Epithelial cell of proximal tubule (primary cell): ENCODE data around the gene LZTS2. TPM values are rescaled to one million over a fixed set of nuclear protein-coding genes. Genes with fewer than 3 reads are reported as not detected.

Experiments used
- DNase-seq: peaks from one replicate; pipeline ENCODE4 v3.0.0-alpha.2; 2011; ENCODE audit warnings: low read depth
- H3K4me3 ChIP-seq: 2 replicates; pipeline ENCODE4 v1.5.1; 2011; ENCODE audit warnings: low read depth, mild to moderate bottlenecking, low read length
- total RNA-seq: library from RNA; depleted of rRNA; stranded (reverse); fragments of >200 nt; gene quantifications from 2 replicates; pipeline ENCODE4 v1.2.3, GENCODE V29; 2015
- TF ChIP-seq, protein P1 (sequence below): conservative IDR thresholded peaks from 2 replicates; pipeline ENCODE4 v1.5.1; 2012; ENCODE audit warnings: low read depth, mild to moderate bottlenecking, low read length

Gene LZTS2
- total RNA-seq, 1 donor from 2014 or later, result 81.0 TPM

DNA sequence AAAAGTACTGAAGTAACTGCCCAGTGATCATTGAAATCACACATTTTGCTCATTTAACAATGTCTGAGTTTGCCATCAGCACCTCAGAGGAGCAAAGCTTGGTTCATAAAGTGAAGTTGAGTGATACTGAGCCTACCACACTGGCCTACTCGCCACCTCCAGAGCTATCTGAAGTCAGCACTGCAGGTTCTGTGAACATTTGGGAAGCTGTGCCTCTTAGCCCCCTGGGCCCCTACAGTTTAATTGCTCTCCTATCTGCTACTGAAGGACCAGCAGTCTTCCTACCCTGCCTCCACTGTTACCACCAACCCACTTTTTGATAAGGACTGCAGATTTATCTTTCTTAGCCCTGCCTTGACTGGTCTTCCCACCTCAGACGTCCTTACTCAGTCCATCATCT is 32.3 kb upstream of the LZTS2 start:
- no peak for DNase-seq
- no peak overlapping the region for H3K4me3 ChIP-seq
- TF ChIP-seq, protein P1, sequence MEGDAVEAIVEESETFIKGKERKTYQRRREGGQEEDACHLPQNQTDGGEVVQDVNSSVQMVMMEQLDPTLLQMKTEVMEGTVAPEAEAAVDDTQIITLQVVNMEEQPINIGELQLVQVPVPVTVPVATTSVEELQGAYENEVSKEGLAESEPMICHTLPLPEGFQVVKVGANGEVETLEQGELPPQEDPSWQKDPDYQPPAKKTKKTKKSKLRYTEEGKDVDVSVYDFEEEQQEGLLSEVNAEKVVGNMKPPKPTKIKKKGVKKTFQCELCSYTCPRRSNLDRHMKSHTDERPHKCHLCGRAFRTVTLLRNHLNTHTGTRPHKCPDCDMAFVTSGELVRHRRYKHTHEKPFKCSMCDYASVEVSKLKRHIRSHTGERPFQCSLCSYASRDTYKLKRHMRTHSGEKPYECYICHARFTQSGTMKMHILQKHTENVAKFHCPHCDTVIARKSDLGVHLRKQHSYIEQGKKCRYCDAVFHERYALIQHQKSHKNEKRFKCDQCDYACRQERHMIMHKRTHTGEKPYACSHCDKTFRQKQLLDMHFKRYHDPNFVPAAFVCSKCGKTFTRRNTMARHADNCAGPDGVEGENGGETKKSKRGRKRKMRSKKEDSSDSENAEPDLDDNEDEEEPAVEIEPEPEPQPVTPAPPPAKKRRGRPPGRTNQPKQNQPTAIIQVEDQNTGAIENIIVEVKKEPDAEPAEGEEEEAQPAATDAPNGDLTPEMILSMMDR, result no peak

DNA sequence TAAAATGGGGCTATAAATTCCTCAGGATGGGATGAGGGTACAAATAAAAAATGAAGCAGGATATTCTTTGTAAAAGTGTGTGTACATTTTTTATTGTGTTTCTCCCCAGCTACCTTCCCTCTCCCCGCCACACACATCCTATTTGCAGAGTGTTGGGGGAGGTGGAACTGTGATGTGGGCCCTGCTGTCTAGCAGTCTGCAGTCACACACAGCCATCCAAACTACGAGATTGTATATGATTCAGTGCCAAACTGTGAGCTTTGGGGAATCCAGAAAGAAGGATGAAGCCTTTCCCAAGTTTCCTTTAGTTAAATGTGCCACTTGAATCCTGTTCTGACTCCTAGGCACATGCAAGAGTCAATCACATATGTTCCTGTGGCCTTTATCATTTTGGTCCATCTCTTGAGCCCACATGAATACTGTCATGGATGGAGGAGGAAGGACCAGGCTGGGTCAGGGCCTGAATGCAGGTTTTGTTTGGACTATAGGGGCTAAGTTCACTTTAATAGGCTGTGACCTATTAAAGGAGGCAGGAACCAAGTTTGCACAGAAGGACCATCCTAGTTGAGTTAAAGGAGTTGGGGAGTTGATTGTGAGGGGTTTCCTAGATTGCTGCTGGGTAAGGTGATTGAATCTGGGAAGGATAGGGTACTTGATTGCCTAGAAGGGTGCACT is 31.4 kb upstream of the LZTS2 start:
- DNase-seq, result no peak
- TF ChIP-seq, protein P1, result no peak
- H3K4me3 ChIP-seq, result peak overlapping the region; percentile 75

DNA sequence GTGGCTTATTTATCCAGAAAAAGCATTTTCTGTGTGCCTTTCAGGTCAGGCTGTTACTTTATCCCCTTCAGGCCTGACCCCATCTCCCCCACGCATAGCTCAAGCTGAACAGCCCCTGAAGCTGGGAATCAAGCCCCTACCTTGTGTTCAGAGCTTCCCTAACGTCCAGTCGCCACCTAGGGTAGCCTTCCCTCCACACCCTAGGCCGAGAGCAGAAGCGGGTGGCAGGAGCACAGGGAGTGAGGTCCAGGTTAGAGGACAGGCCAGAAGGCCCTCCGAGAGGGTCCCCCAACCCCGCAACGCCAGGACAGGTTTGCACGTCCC is 30.8 kb upstream of the LZTS2 start:
- DNase-seq, result no peak
- TF ChIP-seq, protein P1, result no peak
- H3K4me3 ChIP-seq, result peak overlapping the region; percentile 75

DNA sequence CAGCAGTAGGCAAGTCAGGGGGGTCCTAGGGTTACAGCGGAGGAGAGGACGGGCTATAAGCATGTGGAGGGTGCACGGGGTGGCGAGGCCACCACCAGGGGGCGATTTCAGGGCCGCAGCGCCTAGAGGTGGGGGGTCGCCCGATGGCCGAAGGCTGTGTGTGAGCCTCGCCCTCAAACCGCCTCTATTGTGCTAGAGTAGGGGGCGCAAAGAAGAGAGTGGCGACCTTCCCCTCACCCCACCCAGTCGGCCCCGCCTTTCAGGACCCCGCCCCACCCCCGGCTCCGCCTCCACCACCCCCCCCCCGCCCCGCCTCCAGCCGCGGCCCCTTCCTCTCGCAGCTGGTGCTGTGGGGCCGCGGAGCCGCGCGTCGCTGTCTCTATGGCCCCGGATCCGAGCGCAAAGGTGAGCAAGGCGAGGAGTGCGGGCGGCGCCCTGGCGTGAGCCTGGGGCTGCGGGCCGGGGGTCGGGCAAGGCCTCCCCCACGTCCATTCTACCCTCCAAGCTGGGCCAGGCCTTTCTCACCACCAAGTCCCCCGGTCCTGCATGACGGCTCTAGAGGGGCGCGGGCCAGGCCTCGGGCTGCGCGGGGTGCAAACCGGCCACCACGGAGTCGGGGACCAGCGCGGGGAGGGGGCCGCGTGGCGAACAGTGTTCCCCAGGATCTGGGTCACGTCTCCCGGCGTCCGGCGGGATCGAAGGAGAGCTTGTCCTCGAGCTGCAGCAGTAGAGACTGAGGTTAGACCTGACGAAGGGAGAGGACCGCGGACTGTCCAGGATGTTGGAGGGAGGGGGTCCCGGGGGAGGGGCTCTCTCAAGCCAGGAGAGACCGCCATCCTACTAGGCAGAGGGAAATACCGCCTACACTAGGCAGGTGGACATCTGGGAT is 30.2 kb upstream of the LZTS2 start, which contains the start of gene SEMA4G:
Gene SEMA4G (plus strand): TSS at position 318 of the 889 bp plus-strand sequence. CDS start 3,409 bp downstream, outside the sequence.
- H3K4me3 ChIP-seq, result peak within 1 kb of the TSS; percentile 75
- TF ChIP-seq, protein P1, result peak; percentile 69
- DNase-seq, result no peak

DNA sequence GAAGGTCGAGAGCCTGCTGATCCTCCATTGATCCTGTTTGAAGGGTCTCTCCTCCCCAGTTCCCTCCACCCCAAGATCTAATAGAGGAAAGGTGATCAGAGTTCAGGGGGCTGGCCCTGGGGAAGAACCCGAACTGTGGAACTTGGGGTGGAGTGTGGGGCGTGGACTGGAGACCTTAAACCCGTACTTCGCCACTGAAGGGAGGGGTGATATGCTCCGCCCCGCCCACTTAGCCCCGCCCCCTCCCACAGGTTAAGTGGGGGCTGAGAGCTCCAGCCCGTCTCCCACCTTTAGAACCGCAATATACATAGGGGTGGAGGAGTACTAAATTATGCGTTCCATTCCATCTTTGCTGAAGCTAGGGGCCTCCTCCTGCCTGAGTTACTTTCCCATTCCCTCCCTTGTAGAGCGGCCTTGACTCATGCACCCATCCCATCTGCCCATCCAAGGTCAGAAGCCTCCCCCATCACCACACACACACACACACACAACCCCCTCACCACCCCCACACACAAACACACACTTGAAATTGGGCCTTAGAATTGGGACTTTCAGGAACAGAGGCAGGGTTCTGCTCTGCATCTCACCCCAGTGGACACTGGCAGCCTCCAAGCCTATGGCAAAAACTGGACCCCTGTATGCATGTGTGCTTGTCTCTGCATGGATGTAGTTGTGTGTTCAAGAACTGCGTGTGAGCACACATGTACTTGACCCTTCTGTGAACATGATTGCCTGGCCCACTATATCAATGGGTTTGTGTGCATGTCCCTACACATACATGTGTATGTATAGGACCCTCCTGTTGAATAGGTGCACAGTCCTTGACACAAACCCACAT is 29.3 kb upstream of the LZTS2 start:
- peak overlapping the region; percentile 75 for H3K4me3 ChIP-seq
- DNase-seq, result no peak
- TF ChIP-seq, protein P1, result no peak

DNA sequence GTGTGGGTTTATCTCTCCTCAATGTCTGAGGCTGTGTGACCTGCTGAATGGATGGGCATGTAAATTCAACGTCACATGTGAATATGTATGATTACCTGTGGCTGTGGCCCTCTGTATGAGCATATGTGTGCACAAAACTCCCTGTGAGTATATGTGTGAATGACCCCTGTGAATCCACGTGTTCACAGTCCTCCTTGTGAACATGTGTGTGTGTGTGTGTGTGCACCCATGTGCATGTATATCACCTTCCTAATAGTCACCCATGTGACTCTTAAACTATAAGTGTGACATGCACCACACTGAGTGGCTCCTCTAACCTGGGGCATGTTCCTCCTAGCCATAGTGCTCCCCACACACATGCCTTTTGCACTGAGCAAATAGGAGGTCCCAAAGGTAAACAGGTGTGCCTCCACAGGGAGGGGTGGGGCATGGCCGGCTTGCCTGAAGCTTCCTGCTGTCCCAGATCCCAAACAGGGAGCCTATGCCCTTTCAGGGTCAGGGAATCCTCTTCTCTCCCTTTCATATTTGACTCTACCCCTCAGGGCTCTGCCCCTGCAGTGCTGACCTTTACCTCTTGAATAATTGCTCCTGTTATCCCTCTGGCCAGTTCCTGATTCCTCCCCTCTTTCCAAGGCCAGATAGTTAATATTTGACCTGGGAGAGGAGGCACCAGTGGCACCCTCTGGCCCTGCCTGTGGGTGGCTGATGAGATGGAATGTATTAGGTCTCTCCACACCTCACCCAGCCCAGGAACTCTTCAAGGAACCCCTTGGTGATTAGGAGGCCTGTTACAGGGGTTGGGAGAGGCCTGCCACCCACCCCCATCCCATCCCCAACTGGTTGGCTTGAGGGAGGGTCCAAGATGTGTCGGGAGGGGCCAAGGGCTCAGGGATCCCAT is 28.4 kb upstream of the LZTS2 start:
- TF ChIP-seq, protein P1, result no peak
- H3K4me3 ChIP-seq, result no peak overlapping the region
- DNase-seq, result no peak
